Activated CD8-positive, alpha-beta memory T cell treated with anti-CD3 and anti-CD28 coated beads for 48 hours (primary cell): ENCODE results near the gene BBS10.
"Not testable (repeated sequence)": the region's sequence is repeated elsewhere in the genome, so short reads cannot be mapped to it uniquely, and the experiment has no call there.

ENCODE experiments used
- DNase-seq, 3 experiments: peaks; one replicate each; pipeline ENCODE4 v3.0.0-alpha.2; 2020; ENCODE audit warnings: low read depth in 2 of 3, low spot score in 2 of 3

The BBS10 gene

GRCh38 chr12:76348079-76348901 lies at the start of gene BBS10:
Gene BBS10, minus strand, starts transcription at chr12:76348415. Its CDS starts 57 bp downstream, at chr12:76348358.
- DNase-seq = peak; percentile 59 to 71 (median 66)

DNA sequence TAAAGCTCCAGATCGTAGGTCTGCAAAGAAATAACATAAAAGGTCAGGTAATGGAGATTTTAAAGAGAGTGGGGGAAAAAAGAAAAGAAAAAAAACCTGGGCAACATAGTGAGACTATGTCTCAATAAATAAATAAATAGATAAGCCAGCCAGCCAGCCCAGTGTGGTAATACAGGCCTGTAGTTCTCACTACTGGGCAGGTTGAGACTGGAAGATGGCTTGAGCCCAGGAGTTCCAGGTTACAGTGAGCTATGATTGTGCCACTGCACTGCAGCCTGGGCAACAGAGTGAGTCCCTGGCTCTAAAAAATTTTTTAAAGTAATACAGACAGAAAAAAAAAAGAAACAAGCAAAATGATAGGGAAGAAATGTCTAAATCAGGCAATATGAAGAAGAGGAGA lies 43.2 kb upstream of the BBS10 start:
- DNase-seq = no peak

DNA sequence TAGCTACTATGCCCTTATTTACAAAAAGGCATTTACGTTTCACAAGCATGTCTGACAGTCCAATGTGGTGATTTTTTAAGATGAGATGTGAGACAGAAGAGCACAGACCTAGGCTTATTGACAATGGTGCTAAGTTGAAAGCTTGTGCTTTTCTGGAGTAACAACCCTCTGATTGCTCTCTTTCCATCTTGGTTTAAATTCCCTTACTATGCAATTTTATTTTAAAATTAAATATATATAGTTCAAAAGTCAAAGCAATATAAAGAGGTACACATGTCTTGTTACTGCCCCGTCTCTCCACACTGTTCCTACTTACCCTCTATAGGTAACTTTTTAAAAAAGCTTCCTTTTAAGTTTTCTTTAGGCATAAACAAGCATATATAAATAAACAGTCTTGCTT lies 39.4 kb upstream of the BBS10 start:
- DNase-seq = no peak

GRCh38 chr12:76384560-76384959 lies 36.3 kb upstream of the BBS10 start:
- DNase-seq = no peak

DNA sequence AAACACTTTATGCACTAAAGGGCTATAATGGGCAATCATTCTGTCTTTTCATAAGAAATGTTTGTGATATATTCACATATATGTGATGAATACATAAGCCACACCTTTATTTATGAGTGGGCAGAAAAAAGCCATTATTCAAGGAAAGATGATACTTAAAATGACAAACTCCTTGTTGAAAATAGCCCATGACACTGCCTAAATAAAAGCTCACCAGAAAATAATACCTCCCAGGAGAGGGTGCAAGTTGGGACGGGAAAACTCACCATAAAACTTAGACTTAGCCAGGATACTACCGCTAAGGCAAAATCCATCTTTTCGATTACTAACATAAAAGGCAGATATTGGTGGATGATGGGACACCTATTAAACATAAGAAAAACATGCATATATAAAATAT lies 35.8 kb upstream of the BBS10 start:
- no peak for DNase-seq

DNA sequence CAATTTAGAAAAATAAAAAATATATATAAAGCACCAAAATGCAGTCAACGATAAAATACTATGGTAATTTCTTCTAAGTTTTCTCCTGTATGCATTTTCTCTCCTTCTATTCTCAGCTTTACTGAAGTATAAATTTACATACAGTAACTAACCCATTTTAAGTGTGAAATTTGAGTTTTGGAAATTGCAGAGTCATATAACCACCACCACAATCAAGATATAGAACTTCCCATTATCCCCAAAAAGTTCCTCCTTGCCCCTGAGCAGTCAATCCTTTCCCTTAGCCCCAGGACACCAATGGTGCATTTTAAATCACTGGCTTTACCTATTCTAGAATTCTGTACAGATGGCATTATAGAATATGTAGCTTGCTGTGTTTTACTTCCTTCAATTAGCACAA lies 31.0 kb upstream of the BBS10 start:
- DNase-seq = no peak

GRCh38 chr12:76376876-76377275 lies 28.7 kb upstream of the BBS10 start:
- DNase-seq = not testable (repeated sequence)

GRCh38 chr12:76375939-76376338 lies 27.7 kb upstream of the BBS10 start:
- no peak for DNase-seq

GRCh38 chr12:76375470-76375869 lies 27.3 kb upstream of the BBS10 start:
- DNase-seq = no peak

DNA sequence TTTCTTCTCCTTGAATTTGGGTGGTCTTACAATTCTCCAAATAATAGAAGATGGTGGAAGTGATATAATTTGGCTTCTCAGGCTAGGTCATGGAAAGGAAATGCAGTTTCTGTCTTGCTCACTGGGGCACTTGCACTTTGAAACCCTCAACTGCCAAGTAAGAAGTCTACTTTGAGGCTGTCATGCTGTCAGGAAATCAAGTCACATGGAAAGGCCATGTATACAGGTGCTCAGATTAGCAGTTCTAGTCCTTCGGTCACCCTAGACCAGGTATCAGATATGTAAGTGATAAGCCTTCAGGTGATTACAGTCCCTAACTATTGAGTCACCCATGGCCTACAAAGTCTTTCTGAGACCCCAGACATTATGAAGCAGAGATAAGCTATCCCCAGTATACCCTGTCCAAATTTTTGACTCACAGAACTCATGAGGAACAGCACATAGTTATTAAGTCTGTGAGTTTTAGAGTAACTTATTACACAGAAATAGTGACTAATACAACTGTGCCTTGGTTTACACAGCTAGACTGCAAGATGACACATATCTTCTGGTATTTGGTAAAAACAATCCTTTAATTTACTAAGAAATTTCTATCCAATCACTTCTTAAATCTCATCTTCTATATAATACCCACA lies 26.3 kb upstream of the BBS10 start:
- DNase-seq = no peak

GRCh38 chr12:76368230-76368629 lies 20.0 kb upstream of the BBS10 start:
- no peak for DNase-seq

DNA sequence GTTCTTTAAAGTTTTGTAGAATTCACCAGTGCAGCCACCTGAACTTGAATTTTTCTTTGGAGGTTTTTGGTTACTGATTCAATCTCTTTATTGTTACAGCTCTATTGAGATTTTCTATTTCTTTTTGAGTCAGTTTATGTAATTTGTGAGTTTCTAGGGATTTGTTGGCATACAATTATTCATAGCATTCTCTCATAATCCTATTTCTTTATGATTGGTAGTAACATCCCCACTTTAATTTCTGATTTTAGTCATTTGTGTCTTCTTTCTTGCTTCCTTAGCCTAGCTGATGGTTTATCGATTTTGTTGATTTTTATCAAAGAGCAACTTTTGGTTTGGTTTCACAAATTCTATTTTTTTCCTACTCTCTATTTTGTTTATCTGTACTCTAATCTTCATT lies 17.9 kb upstream of the BBS10 start:
- no peak for DNase-seq

DNA sequence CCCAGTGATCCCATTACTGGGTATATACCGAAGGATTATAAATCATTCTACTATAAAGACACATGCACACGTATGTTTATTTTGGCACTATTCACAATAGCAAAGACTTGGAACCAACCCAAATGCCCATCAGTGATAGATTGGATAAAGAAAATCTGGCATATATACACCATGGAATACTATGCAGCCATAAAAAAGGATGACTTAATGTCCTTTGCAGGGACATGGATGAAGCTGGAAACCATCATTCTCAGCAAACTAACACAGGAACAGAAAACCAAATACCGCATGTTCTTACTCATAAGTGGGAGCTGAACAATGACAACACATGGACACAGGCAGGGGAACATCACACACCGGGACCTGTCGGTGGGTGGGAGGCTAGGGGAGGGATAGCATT lies 15.9 kb upstream of the BBS10 start:
- not testable (repeated sequence) for DNase-seq

DNA sequence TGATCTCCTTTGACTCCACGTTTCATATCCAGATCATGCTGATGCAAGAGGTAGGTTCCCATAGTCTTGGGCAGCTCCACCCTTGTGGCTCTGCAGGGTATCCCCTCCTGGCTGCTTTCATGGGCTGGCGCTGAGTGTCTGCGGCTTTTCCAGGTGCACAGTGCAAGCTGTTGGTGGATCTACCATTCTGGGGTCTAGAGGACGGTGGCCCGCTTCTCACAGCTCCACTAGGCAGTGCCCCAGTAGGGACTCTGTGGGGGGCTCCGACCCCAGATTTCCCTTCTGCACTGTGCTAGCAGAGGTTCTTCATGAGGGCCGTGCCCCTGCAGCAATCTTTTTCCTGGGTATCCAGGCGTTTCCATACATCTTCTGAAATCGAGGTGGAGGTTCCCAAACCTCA lies 12.1 kb upstream of the BBS10 start:
- DNase-seq = no peak

DNA sequence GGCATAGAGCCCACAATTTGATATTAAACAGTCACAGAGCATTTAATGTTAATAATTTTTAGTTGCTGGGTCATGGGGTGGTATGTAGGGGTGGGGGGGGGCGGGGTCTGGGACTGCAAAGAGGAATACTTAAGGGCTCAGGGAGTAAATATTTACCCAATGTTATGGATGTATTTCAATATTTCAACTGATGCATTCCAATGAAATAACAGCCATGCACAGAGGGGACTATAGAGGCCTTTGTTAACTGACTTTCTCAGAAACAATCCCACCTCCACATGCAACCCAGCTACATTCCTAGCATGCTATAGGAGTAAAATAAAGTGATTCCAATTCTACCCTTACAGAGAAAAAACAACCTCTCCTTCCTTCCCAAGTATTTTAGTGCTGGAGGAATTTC lies 7.9 kb upstream of the BBS10 start:
- DNase-seq = no peak

DNA sequence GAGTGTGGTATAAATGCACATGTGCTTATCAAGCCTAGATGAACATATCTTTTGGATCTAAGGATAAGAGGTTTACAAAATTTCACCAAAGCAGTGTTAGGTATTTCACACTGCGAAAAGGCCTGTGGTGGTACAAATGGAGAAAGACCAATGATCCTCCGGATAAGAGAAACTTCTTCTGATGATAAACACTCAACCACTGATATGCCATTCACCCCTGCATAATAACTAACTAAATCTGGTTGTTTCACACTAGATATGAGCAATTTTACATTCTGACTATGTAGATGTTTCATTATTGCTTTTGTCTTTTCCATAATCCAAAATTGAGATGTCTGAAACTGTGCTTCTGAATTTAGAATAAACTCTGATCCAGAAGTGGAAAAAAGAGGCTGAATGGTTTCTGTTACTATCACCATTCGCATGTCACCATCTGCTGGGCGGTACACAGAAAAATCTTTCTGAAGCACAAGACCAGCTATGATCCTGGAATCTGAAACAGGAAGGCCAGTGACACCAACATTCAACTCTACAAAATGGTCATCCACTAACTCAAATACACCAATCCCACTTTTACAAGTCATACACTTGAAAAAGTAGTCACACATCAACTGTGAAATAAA lies 1.3 kb downstream of the BBS10 start:
- no peak for DNase-seq

DNA sequence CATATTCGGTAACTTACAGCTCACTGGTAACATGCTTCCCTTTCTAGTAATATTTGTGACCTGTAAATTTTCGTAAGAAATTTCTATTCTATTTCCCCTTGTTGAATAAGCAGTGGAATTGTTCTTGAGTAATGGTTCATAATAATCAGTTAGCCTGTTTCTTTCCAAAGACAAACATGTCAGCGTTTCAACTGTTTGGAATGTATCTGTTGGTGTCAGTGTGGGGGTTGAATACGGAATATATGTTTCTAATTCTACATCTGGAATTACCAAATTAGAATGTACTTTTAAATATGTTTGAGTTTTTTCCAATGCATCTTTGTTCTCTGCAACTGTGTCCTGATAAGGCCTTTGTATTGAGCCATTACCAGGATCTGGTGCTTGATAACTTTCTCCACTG lies 2.0 kb downstream of the BBS10 start:
- DNase-seq = no peak

GRCh38 chr12:76345569-76345968 lies 2.6 kb downstream of the BBS10 start:
- DNase-seq = no peak

- DNase-seq = no peak
Observed at GRCh38 chr12:76341436-76342030, 6.7 kb downstream of the BBS10 start.

DNA sequence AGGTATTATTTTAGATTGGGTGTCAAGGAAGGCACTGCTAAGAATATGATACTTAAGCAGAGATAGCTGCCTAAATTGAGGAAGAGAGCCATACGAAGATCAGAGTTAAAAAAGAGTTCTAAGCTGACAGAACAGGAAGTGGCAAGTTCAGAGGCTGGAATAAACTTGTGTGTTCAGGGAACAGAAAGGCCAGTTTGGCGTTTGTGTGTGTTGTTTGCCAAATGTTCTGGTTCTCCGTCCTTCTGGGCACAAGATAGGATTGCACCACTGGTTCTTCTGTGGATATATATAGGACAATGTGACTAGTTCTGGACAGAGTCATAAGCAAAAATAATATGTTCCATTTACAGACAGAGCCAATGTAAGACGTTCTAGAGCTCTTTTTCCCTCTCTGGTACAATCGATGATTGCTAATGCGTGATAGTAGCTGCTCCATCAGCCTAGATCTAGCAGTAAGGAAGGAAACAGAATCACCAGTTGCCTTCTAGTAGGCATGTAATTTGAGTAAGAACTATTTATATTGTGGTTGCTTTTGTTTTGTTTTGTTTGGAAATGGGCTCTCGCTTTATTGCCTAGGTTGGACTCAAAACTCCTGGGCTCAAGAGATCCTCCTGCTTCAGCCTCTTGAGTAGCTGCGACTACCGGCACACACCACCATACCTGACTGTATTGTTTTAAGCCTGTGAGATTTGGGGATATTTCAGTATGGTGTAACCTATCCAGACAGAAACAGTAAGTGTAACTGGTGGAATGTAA lies 7.4 kb downstream of the BBS10 start:
- no peak for DNase-seq

DNA sequence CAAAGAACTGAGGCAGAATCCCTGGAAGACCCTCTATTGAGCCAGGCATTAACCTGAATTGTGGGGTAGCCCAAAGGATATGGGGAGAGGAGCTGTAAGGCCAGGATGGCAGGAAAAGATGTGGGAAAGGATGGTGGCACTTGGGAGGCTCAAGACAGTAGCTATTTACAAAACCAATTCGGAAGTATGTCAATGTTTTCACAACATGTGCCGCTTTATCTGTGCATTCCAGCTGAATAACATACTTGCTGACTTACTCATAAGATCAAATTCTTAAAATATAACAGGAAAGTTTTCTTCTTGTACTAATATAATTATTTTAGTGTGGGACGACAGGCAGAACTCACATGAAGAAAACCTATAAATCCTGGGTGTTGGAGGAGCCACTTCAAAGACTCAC lies 10.6 kb downstream of the BBS10 start:
- DNase-seq = no peak
